Hepatocyte (in vitro differentiated cells): ENCODE data around the gene CLIC4. TPM values are rescaled to one million over a fixed set of nuclear protein-coding genes. Genes with fewer than 3 reads are reported as not detected.
"Not testable (repeated sequence)": the region's sequence is repeated elsewhere in the genome, so short reads cannot be mapped to it uniquely, and the experiment has no call there.

Experiments
- DNase-seq: peaks from one replicate; pipeline ENCODE4 v3.0.0-alpha.2; 2016; ENCODE audit warnings: low spot score
- H2AFZ ChIP-seq: fragments of 200-600 bp; sonication (generic); 2 replicates; pipeline ENCODE4 v1.6.0; 2016; ENCODE audit warnings: antibody characterized with exemption, mild to moderate bottlenecking
- H3K27ac ChIP-seq: fragments of 200-600 bp; sonication (generic); 2 replicates; pipeline ENCODE4 v1.5.1; 2016; ENCODE audit warnings: mild to moderate bottlenecking
- H3K27me3 ChIP-seq: fragments of 200-600 bp; sonication (generic); 2 replicates; pipeline ENCODE4 v1.6.1; 2016
- H3K36me3 ChIP-seq: fragments of 200-600 bp; sonication (generic); replicated peaks from 2 replicates; pipeline ENCODE4 v1.5.1; 2016; ENCODE audit warnings: low read depth; ENCODE audit not compliant: insufficient read depth
- H3K4me1 ChIP-seq: fragments of 200-600 bp; sonication (generic); 2 replicates; pipeline ENCODE4 v1.5.1; 2016; ENCODE audit warnings: mild to moderate bottlenecking, moderate library complexity; ENCODE audit not compliant: insufficient read depth
- H3K4me2 ChIP-seq: fragments of 200-600 bp; sonication (generic); 2 replicates; pipeline ENCODE4 v1.6.0; 2016
- H3K4me3 ChIP-seq: fragments of 200-600 bp; sonication (generic); 2 replicates; pipeline ENCODE4 v1.5.1; 2016; ENCODE audit warnings: mild to moderate bottlenecking
- H3K79me2 ChIP-seq: fragments of 200-600 bp; sonication (generic); 2 replicates; pipeline ENCODE4 v1.6.0; 2017; ENCODE audit warnings: mild to moderate bottlenecking
- H3K9me2 ChIP-seq: fragments of 200-600 bp; sonication (generic); replicated peaks from 2 replicates; pipeline ENCODE4 v1.6.0; 2017; ENCODE audit warnings: mild to moderate bottlenecking; ENCODE audit not compliant: insufficient read depth
- H3K9me3 ChIP-seq: fragments of 200-600 bp; sonication (generic); 2 replicates; pipeline ENCODE4 v1.5.1; 2016; ENCODE audit warnings: low read depth, mild to moderate bottlenecking
- H4K20me1 ChIP-seq: fragments of 200-600 bp; sonication (generic); 2 replicates; pipeline ENCODE4 v1.6.0; 2016; ENCODE audit warnings: mild to moderate bottlenecking; ENCODE audit not compliant: insufficient read depth, poor library complexity, severe bottlenecking
- CTCF ChIP-seq: fragments of 200-600 bp; sonication (generic); IDR thresholded peaks from 2 replicates; pipeline ENCODE4 v1.5.1; 2016; ENCODE audit warnings: antibody characterized with exemption, mild to moderate bottlenecking; ENCODE audit not compliant: poor library complexity
- EZH2 ChIP-seq: fragments of 200-600 bp; sonication (generic); IDR thresholded peaks from 2 replicates; pipeline ENCODE4 v1.6.1; 2016; ENCODE audit warnings: antibody characterized with exemption, mild to moderate bottlenecking, borderline replicate concordance
- EZH2phosphoT487 ChIP-seq: fragments of 200-600 bp; sonication (generic); IDR thresholded peaks from one replicate; pipeline ENCODE4 v1.6.1; 2018; ENCODE audit warnings: antibody characterized with exemption, mild to moderate bottlenecking, low read depth, moderate library complexity; ENCODE audit not compliant: unreplicated experiment, severe bottlenecking
- WGBS: methylation state at CpG from one replicate; pipeline ENCODE4 v1.1.6; 2016; ENCODE audit warnings: low lambda C conversion rate; ENCODE audit errors: missing lambda C conversion rate; 5-methylcytosine and 5-hydroxymethylcytosine counted together
- polyA plus RNA-seq: library from polyadenylated mRNA; unstranded; fragments of >200 nt; fragmentation: Nextera tagmentation; extraction: Ambion mirVana; gene quantifications from 2 replicates; pipeline ENCODE4 v1.2.1, GENCODE V29; 2016
- total RNA-seq: library from RNA; depleted of rRNA; stranded (reverse); fragments of >200 nt; gene quantifications from 2 replicates; pipeline ENCODE4 v1.2.3, GENCODE V29; 2014

The CLIC4 gene
- 233 and 259 TPM in 2 replicates for total RNA-seq
- 119 and 146 TPM in 2 replicates for polyA plus RNA-seq

- Histone ChIP-seq H3K4me1 (peaks cover 34% of the 10 kb centered on the region), H3K9me3 (no peaks in the 10 kb centered on the region), H3K9me2 (no peaks in the 10 kb centered on the region), H3K79me2 (peaks cover 45% of the 10 kb centered on the region), H2AFZ (peak within 1 kb of the TSS; percentile 52), H4K20me1 (peaks cover 34% of the 10 kb centered on the region), H3K4me2 (peak within 1 kb of the TSS; percentile 80), H3K36me3 (no peaks in the 10 kb centered on the region), H3K4me3 (peak within 1 kb of the TSS; percentile 75), H3K27ac (peak within 1 kb of the TSS; percentile 95), H3K27me3 (no peaks in the 10 kb centered on the region)
- DNase-seq: peak; percentile 100
- under 1% methylated on average over 58 of the region's 80 CpGs for WGBS
- TF ChIP-seq EZH2 (no peak), CTCF (peak; percentile 28)
These were observed at the start of gene CLIC4 for GRCh38 chr1:24744911-24745710. Gene CLIC4 (plus strand): TSS chr1:24745447. CDS start chr1:24745554, 107 bp downstream.

GRCh38 chr1:24696041-24696755, 49.0 kb upstream of the CLIC4 start:
- no peaks in the 10 kb centered on the region for H3K9me2 ChIP-seq
- H3K36me3 ChIP-seq: no peaks in the 10 kb centered on the region
- H3K9me3 ChIP-seq: no peaks in the 10 kb centered on the region
- no peak overlapping the region for H3K4me2 ChIP-seq
- H3K4me3 ChIP-seq: no peak overlapping the region
- DNase-seq: no peak
- 87% methylated on average over 5 of the region's 5 CpGs for WGBS
- H3K79me2 ChIP-seq: no peaks in the 10 kb centered on the region
- H3K27ac ChIP-seq: no peak overlapping the region
- TF ChIP-seq CTCF (no peak), EZH2 (no peak), EZH2phosphoT487 (no peak)
- no peaks in the 10 kb centered on the region for H3K27me3 ChIP-seq
- H3K4me1 ChIP-seq: peaks cover 5% of the 10 kb centered on the region
- no peaks in the 10 kb centered on the region for H4K20me1 ChIP-seq
- H2AFZ ChIP-seq: no peak overlapping the region

GRCh38 chr1:24696756-24697330, 48.4 kb upstream of the CLIC4 start:
- H3K4me2 ChIP-seq: no peak overlapping the region
- H3K36me3 ChIP-seq: no peaks in the 10 kb centered on the region
- TF ChIP-seq EZH2: no peak
- no peak for TF ChIP-seq EZH2phosphoT487
- TF ChIP-seq CTCF: no peak
- H3K27ac ChIP-seq: no peak overlapping the region
- no peak for DNase-seq
- H3K4me3 ChIP-seq: no peak overlapping the region
- no peaks in the 10 kb centered on the region for H4K20me1 ChIP-seq
- no peak overlapping the region for H2AFZ ChIP-seq
- WGBS: 91% methylated on average over 15 of the region's 15 CpGs
- H3K79me2 ChIP-seq: no peaks in the 10 kb centered on the region
- H3K9me2 ChIP-seq: no peaks in the 10 kb centered on the region
- H3K4me1 ChIP-seq: peaks cover 5% of the 10 kb centered on the region
- no peaks in the 10 kb centered on the region for H3K27me3 ChIP-seq
- no peaks in the 10 kb centered on the region for H3K9me3 ChIP-seq

- not testable (repeated sequence) for H4K20me1 ChIP-seq, DNase-seq, H3K4me2 ChIP-seq, H3K27ac ChIP-seq, H3K9me3 ChIP-seq, H3K36me3 ChIP-seq, H3K4me1 ChIP-seq, H2AFZ ChIP-seq, H3K79me2 ChIP-seq, H3K27me3 ChIP-seq, H3K9me2 ChIP-seq, H3K4me3 ChIP-seq
- WGBS: 96% methylated on average over 7 of the region's 7 CpGs
These were observed 47.7 kb upstream of the CLIC4 start for GRCh38 chr1:24697453-24698001.

GRCh38 chr1:24698326-24698725, 46.9 kb upstream of the CLIC4 start:
- not testable (repeated sequence) for H3K9me2 ChIP-seq, H3K27ac ChIP-seq, H3K4me2 ChIP-seq, H3K79me2 ChIP-seq, H3K4me3 ChIP-seq, H2AFZ ChIP-seq, DNase-seq, H3K9me3 ChIP-seq, H3K36me3 ChIP-seq, H3K27me3 ChIP-seq, H3K4me1 ChIP-seq, H4K20me1 ChIP-seq
- 95% methylated on average over 8 of the region's 8 CpGs for WGBS
